HCT116 (cell line): ENCODE data around the gene DCP1B. TPM values are rescaled to one million over a fixed set of nuclear protein-coding genes. Genes with fewer than 3 reads are reported as not detected.

Source experiments
- ATAC-seq: fragments of 200-7000 bp; cut with Tn5 transposase; 2 replicates; pipeline ENCODE4 v1.9.1; 2020; ENCODE audit warnings: mild to moderate bottlenecking, moderate library complexity
- BruUV-seq: library from RNA; stranded (reverse); fragments of 400-500 nt; replicated peaks from 2 replicates; lab custom pipeline; 2021; lab: Mats Ljungman, UMichigan
- CTCF ChIA-PET: fragments of 300-600 bp; sonication (Branson Sonifier 250); formaldehyde crosslinking; loops from one replicate; lab custom pipeline; 2021; ENCODE audit warnings: antibody characterized with exemption; lab: Charles Lee
- POLR2A ChIA-PET: fragments of 300-600, 350-600 bp; sonication (Branson Sonifier 250); formaldehyde crosslinking; loops from one replicate; lab custom pipeline; 2021; ENCODE audit warnings: antibody characterized with exemption; lab: Charles Lee
- RAD21 ChIA-PET, 2 experiments: fragments of 300-600 bp; sonication (Branson Sonifier 250); formaldehyde crosslinking; loops; one replicate each; lab custom pipeline; 2023; ENCODE audit warnings: low total read pairs in 2 of 2; ENCODE audit not compliant: uncharacterized antibody in 2 of 2, unreplicated experiment in 2 of 2, low non-redundant PET in 1 of 2; lab: Charles Lee
- DNase-seq: peaks from one replicate; pipeline ENCODE4 v3.0.0-alpha.2; 2010; ENCODE audit warnings: low read depth, low spot score
- H2AFZ ChIP-seq: fragments of 200-600 bp; shearing (Covaris generic), sonication (generic); 2 replicates; pipeline ENCODE4 v1.6.1; 2017; ENCODE audit warnings: low read depth, mixed run types, mixed read lengths, antibody characterized with exemption, low read length; ENCODE audit not compliant: poor library complexity, severe bottlenecking
- H3K27ac ChIP-seq: 2 replicates; pipeline ENCODE4 v1.5.1; 2012; ENCODE audit warnings: low read depth, low read length
- H3K27me3 ChIP-seq: fragments of 200-600 bp; sonication (generic); 2 replicates; pipeline ENCODE4 v1.6.1; 2016; ENCODE audit warnings: mixed run types, low read length, mixed read lengths; ENCODE audit not compliant: insufficient read depth
- H3K36me3 ChIP-seq, 2 experiments: fragments of 200-500 bp in 1 of 2; fragments of 200-600 bp in 1 of 2; sonication (Bioruptor generic) in 1 of 2; sonication (generic) in 1 of 2; 2 replicates each; pipeline versions ENCODE4 v1.5.1 to v1.6.1; 2014 to 2016; ENCODE audit warnings: low read length in 2 of 2, inconsistent platforms in 1 of 2, mixed read lengths in 1 of 2, mixed run types in 1 of 2; ENCODE audit not compliant: insufficient read depth in 2 of 2, control insufficient read depth in 1 of 2
- H3K4me1 ChIP-seq, 2 experiments: fragments of 200-600 bp in 1 of 2; sonication (generic) in 1 of 2; 2 replicates each; pipeline versions ENCODE4 v1.5.1 to v1.6.1; 2012 to 2017; ENCODE audit warnings: low read length in 2 of 2, inconsistent platforms in 1 of 2, mild to moderate bottlenecking in 1 of 2, mixed read lengths in 1 of 2, mixed run types in 1 of 2, moderate library complexity in 1 of 2; ENCODE audit not compliant: insufficient read depth in 2 of 2, control insufficient read depth in 1 of 2
- H3K4me2 ChIP-seq: fragments of 200-600 bp; sonication (generic); 2 replicates; pipeline ENCODE4 v1.6.1; 2017; ENCODE audit warnings: mixed run types, low read length, mixed read lengths
- H3K4me3 ChIP-seq, 2 experiments: fragments of 200-600 bp in 1 of 2; sonication (generic) in 1 of 2; replicated peaks in 1 of 2; 2 replicates each; pipeline ENCODE4 v1.5.1; 2011 to 2016; ENCODE audit warnings: low read length in 2 of 2, control low read depth in 1 of 2, low read depth in 1 of 2, mild to moderate bottlenecking in 1 of 2, mixed read lengths in 1 of 2, mixed run types in 1 of 2
- H3K79me2 ChIP-seq: fragments of 200-600 bp; sonication (generic); 2 replicates; pipeline ENCODE4 v1.6.1; 2017; ENCODE audit warnings: mild to moderate bottlenecking, mixed run types, low read length, moderate library complexity, mixed read lengths; ENCODE audit not compliant: insufficient read depth
- H3K9ac ChIP-seq: fragments of 200-600 bp; sonication (generic); 2 replicates; pipeline ENCODE4 v1.6.1; 2016; ENCODE audit warnings: low read length, mixed read lengths
- H3K9me2 ChIP-seq: fragments of 200-600 bp; sonication (generic), shearing (Covaris generic); 2 replicates; pipeline ENCODE4 v1.6.1; 2017; ENCODE audit warnings: mixed run types, mild to moderate bottlenecking, moderate library complexity; ENCODE audit not compliant: insufficient read depth
- H3K9me3 ChIP-seq, 2 experiments: fragments of 200-500 bp in 1 of 2; fragments of 200-600 bp in 1 of 2; sonication (Bioruptor generic) in 1 of 2; sonication (generic) in 1 of 2; 2 replicates each; pipeline ENCODE4 v1.6.1; 2014 to 2017; ENCODE audit warnings: low read length in 2 of 2, mixed read lengths in 2 of 2, inconsistent platforms in 1 of 2, low read depth in 1 of 2, mild to moderate bottlenecking in 1 of 2, mixed run types in 1 of 2, moderate library complexity in 1 of 2; ENCODE audit not compliant: control insufficient read depth in 1 of 2, insufficient read depth in 1 of 2
- H4K20me1 ChIP-seq: fragments of 200-600 bp; sonication (generic), shearing (Covaris generic); 2 replicates; pipeline ENCODE4 v1.6.1; 2017; ENCODE audit warnings: mixed run types, mild to moderate bottlenecking, moderate library complexity; ENCODE audit not compliant: insufficient read depth
- CEBPB ChIP-seq: IDR thresholded peaks from 2 replicates; pipeline ENCODE4 v1.6.1; 2012; ENCODE audit warnings: low read depth
- ELF1 ChIP-seq: IDR thresholded peaks from 2 replicates; pipeline ENCODE4 v1.6.1; 2012; ENCODE audit warnings: low read depth, borderline replicate concordance
- EZH2phosphoT487 ChIP-seq: fragments of 200-600 bp; IDR thresholded peaks from 2 replicates; pipeline ENCODE4 v1.6.1; 2018; ENCODE audit warnings: antibody characterized with exemption, borderline replicate concordance
- POLR2A ChIP-seq: IDR thresholded peaks from 2 replicates; pipeline ENCODE4 v1.7.0; 2011; ENCODE audit warnings: borderline replicate concordance; ENCODE audit not compliant: insufficient read depth, insufficient read length; ENCODE audit errors: extremely low read depth
- POLR2AphosphoS5 ChIP-seq: IDR thresholded peaks from 2 replicates; pipeline ENCODE4 v1.6.1; 2011; ENCODE audit warnings: mild to moderate bottlenecking, low read depth, low read length, moderate library complexity
- RAD21 ChIP-seq: IDR thresholded peaks from 2 replicates; pipeline ENCODE4 v1.6.1; 2012; ENCODE audit warnings: low read depth, mild to moderate bottlenecking
- SP1 ChIP-seq: IDR thresholded peaks from 2 replicates; pipeline ENCODE4 v1.6.1; 2012; ENCODE audit warnings: low read depth
- ZFX ChIP-seq: fragments of 450-650 bp; IDR thresholded peaks from 2 replicates; pipeline ENCODE4 v1.6.1; 2017
- intact Hi-C: fragments of 100-400 bp; cut with micrococcal nuclease; formaldehyde crosslinking; loops from 2 replicates; pipeline ENCODE4 v1.10.0; 2022
- total RNA-seq: library from RNA; stranded (reverse); gene quantifications from one replicate; pipeline ENCODE4 v1.2.1, GENCODE V29; 2021; ENCODE audit not compliant: unreplicated experiment
- TF ChIP-seq, protein P1 (sequence below): IDR thresholded peaks from 2 replicates; pipeline ENCODE4 v1.6.1; 2012
- TF ChIP-seq, protein P2 (sequence below): IDR thresholded peaks from 2 replicates; pipeline ENCODE4 v1.6.1; 2011; ENCODE audit warnings: mild to moderate bottlenecking, low read length, moderate library complexity; ENCODE audit not compliant: insufficient replicate concordance; ENCODE audit errors: extremely low read depth
- TF ChIP-seq, protein P3 (sequence below): IDR thresholded peaks from 2 replicates; pipeline ENCODE4 v1.6.1; 2012; ENCODE audit warnings: low read depth

DCP1B gene
- total RNA-seq, 1 experiment from 2014 or later = 13.8 TPM

DNA sequence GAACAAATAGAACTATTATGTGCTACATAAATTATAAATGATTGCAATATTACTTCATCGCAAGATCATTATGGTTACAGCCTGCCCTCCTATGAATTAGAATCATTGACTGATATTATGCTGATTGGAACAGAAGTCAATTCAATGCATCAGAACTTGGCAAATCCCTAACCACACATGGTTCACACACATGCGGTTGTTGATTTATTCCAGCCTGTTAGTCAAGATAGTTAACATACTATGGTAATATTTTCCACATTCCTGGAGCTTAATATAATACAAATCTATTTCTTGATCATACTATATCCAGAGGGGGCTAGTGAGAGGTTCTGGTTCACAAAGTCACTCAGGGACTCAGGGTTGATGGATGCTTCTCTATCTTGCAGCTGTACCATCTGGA lies 38.8 kb upstream of the DCP1B start:
- no peak overlapping the region for H3K27ac ChIP-seq
- H2AFZ ChIP-seq = no peak overlapping the region
- no TSS peak for BruUV-seq
- H3K79me2 ChIP-seq = no peaks in the 10 kb centered on the region
- RAD21 ChIA-PET = no interaction called here
- DNase-seq (no peak), ATAC-seq (no peak)
- H3K4me2 ChIP-seq = no peak overlapping the region
- H3K9me3 ChIP-seq = no peaks in the 10 kb centered on the region
- H3K4me1 ChIP-seq = no peaks in the 10 kb centered on the region
- POLR2A ChIA-PET = no interaction called here
- H3K36me3 ChIP-seq = no peaks in the 10 kb centered on the region
- H3K4me3 ChIP-seq = no peak overlapping the region
- H3K9me2 ChIP-seq = no peaks in the 10 kb centered on the region
- H4K20me1 ChIP-seq = no peaks in the 10 kb centered on the region
- CTCF ChIA-PET = no interaction called here
- H3K27me3 ChIP-seq = peaks cover 25% of the 10 kb centered on the region; the same call in 1 of the 2 replicates
- intact Hi-C loops = no loop called here
- TF ChIP-seq, protein P1, sequence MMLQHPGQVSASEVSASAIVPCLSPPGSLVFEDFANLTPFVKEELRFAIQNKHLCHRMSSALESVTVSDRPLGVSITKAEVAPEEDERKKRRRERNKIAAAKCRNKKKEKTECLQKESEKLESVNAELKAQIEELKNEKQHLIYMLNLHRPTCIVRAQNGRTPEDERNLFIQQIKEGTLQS = no peak
- TF ChIP-seq CEBPB (no peak), ZFX (no peak), SP1 (no peak), ELF1 (no peak), POLR2AphosphoS5 (no peak), EZH2phosphoT487 (no peak), RAD21 (no peak), POLR2A (no peak)
- TF ChIP-seq, protein P2, sequence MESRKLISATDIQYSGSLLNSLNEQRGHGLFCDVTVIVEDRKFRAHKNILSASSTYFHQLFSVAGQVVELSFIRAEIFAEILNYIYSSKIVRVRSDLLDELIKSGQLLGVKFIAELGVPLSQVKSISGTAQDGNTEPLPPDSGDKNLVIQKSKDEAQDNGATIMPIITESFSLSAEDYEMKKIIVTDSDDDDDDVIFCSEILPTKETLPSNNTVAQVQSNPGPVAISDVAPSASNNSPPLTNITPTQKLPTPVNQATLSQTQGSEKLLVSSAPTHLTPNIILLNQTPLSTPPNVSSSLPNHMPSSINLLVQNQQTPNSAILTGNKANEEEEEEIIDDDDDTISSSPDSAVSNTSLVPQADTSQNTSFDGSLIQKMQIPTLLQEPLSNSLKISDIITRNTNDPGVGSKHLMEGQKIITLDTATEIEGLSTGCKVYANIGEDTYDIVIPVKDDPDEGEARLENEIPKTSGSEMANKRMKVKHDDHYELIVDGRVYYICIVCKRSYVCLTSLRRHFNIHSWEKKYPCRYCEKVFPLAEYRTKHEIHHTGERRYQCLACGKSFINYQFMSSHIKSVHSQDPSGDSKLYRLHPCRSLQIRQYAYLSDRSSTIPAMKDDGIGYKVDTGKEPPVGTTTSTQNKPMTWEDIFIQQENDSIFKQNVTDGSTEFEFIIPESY = no peak
- TF ChIP-seq, protein P3, sequence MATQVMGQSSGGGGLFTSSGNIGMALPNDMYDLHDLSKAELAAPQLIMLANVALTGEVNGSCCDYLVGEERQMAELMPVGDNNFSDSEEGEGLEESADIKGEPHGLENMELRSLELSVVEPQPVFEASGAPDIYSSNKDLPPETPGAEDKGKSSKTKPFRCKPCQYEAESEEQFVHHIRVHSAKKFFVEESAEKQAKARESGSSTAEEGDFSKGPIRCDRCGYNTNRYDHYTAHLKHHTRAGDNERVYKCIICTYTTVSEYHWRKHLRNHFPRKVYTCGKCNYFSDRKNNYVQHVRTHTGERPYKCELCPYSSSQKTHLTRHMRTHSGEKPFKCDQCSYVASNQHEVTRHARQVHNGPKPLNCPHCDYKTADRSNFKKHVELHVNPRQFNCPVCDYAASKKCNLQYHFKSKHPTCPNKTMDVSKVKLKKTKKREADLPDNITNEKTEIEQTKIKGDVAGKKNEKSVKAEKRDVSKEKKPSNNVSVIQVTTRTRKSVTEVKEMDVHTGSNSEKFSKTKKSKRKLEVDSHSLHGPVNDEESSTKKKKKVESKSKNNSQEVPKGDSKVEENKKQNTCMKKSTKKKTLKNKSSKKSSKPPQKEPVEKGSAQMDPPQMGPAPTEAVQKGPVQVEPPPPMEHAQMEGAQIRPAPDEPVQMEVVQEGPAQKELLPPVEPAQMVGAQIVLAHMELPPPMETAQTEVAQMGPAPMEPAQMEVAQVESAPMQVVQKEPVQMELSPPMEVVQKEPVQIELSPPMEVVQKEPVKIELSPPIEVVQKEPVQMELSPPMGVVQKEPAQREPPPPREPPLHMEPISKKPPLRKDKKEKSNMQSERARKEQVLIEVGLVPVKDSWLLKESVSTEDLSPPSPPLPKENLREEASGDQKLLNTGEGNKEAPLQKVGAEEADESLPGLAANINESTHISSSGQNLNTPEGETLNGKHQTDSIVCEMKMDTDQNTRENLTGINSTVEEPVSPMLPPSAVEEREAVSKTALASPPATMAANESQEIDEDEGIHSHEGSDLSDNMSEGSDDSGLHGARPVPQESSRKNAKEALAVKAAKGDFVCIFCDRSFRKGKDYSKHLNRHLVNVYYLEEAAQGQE = no peak
- no peak overlapping the region for H3K9ac ChIP-seq
